Measurements from ENCODE around the gene KIF16B.

Gene KIF16B

GRCh38 chr20:16367948-16368560, 205.2 kb downstream of the KIF16B start:
- Mint-ChIP-seq H3K9me3 (no peaks in the 10 kb centered on the region), H3K4me3 (no peak overlapping the region), H3K27me3 (no peaks in the 10 kb centered on the region), H3K4me1 (ENCODE audit: low read depth) (no peaks in the 10 kb centered on the region), H3K27ac (no peak overlapping the region), H3K36me3 (ENCODE audit: low read depth) (peaks cover 72% of the 10 kb centered on the region)
- no peak for DNase-seq

DNA sequence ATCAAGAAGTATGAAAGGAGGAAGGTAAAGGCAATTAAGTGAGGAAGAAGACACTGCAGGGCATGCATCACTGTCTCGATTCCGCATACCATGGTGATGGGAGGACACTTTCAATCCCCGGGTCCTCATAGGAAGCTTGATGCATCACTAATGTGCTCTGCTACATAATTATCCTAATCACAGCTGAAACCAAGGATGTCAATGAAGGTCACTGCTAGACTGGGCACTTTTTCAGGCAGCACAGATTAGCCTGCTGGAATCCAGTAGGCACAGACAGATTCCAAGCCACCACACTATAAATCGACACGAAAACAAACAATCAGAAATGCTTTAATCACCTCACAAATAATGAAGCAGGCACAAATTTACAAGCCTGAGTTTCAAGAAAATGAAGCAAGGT, 206.7 kb downstream of the KIF16B start:
- no peaks in the 10 kb centered on the region for H3K4me1 Mint-ChIP-seq (ENCODE audit: low read depth)
- H3K27me3 Mint-ChIP-seq, result no peaks in the 10 kb centered on the region
- H3K36me3 Mint-ChIP-seq (ENCODE audit: low read depth), result peaks cover 61% of the 10 kb centered on the region
- no peak overlapping the region for H3K4me3 Mint-ChIP-seq
- no peak overlapping the region for H3K27ac Mint-ChIP-seq
- no peak for DNase-seq
- no peaks in the 10 kb centered on the region for H3K9me3 Mint-ChIP-seq

- Mint-ChIP-seq H3K9me3 (no peaks in the 10 kb centered on the region), H3K4me1 (ENCODE audit: low read depth) (no peaks in the 10 kb centered on the region), H3K4me3 (no peak overlapping the region), H3K27ac (no peak overlapping the region), H3K27me3 (no peaks in the 10 kb centered on the region), H3K36me3 (ENCODE audit: low read depth) (peaks cover 43% of the 10 kb centered on the region)
- DNase-seq, result no peak
These were observed 208.9 kb downstream of the KIF16B start for GRCh38 chr20:16364320-16364687.

GRCh38 chr20:16363506-16364319, 209.5 kb downstream of the KIF16B start:
- Mint-ChIP-seq H3K4me3 (no peak overlapping the region), H3K9me3 (no peaks in the 10 kb centered on the region), H3K36me3 (ENCODE audit: low read depth) (peaks cover 38% of the 10 kb centered on the region), H3K27ac (no peak overlapping the region), H3K4me1 (ENCODE audit: low read depth) (no peaks in the 10 kb centered on the region), H3K27me3 (no peaks in the 10 kb centered on the region)
- no peak for DNase-seq

DNA sequence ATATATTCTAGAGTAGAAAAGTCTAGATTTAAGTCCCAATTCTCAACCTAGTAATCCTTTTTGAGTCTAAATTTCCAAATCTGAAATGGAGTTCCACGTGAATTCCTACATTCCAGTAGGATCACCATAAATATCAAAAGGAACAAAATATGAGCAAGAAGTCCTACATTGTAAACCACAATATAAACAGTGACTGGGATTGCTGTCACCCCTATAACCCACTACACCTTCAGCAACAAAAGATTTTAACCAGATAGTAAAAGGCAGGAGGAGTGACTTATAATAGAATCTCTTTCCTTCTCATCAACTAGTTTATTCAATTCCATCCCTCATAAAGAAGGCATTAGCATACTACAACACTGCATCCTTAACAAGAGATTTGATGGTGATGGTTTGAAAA, 210.6 kb downstream of the KIF16B start:
- Mint-ChIP-seq H3K9me3 (no peaks in the 10 kb centered on the region), H3K4me3 (no peak overlapping the region), H3K4me1 (ENCODE audit: low read depth) (no peaks in the 10 kb centered on the region), H3K27me3 (no peaks in the 10 kb centered on the region), H3K27ac (no peak overlapping the region), H3K36me3 (ENCODE audit: low read depth) (peaks cover 31% of the 10 kb centered on the region)
- no peak for DNase-seq

- Mint-ChIP-seq H3K27ac (no peak overlapping the region), H3K36me3 (ENCODE audit: low read depth) (peaks cover 15% of the 10 kb centered on the region), H3K4me1 (ENCODE audit: low read depth) (no peaks in the 10 kb centered on the region), H3K9me3 (no peaks in the 10 kb centered on the region), H3K27me3 (no peaks in the 10 kb centered on the region), H3K4me3 (no peak overlapping the region)
- DNase-seq, result no peak
These were observed 212.6 kb downstream of the KIF16B start for GRCh38 chr20:16360668-16361067.

GRCh38 chr20:16353417-16353781, 219.8 kb downstream of the KIF16B start:
- no peaks in the 10 kb centered on the region for H3K27me3 Mint-ChIP-seq
- no peaks in the 10 kb centered on the region for H3K4me1 Mint-ChIP-seq (ENCODE audit: low read depth)
- no peaks in the 10 kb centered on the region for H3K9me3 Mint-ChIP-seq
- H3K4me3 Mint-ChIP-seq, result no peak overlapping the region
- DNase-seq, result no peak
- peaks cover 26% of the 10 kb centered on the region for H3K36me3 Mint-ChIP-seq (ENCODE audit: low read depth)
- no peak overlapping the region for H3K27ac Mint-ChIP-seq

GRCh38 chr20:16352751-16353416, 220.4 kb downstream of the KIF16B start:
- Mint-ChIP-seq H3K36me3 (ENCODE audit: low read depth) (peaks cover 27% of the 10 kb centered on the region), H3K27me3 (no peaks in the 10 kb centered on the region), H3K27ac (no peak overlapping the region), H3K4me3 (no peak overlapping the region), H3K4me1 (ENCODE audit: low read depth) (no peaks in the 10 kb centered on the region), H3K9me3 (no peaks in the 10 kb centered on the region)
- no peak for DNase-seq

DNA sequence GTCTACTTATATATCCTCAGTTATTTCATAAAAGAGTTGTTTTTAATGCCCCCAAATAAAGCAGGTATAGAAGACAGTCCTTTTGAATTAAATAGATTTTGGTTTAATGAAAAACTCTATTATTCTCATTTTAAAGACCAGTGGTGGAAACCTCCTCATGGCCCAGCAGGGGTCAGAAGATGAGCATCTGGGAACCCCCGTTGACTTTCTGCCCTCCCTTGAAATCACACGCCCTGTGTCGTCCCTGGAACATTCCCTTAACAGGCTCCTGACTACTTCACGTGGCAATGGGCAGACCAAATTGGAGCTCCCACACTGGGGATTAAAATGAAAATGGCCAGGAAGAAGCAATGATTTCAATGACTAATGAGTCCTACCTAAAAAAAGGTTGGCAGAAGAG, 220.9 kb downstream of the KIF16B start:
- no peaks in the 10 kb centered on the region for H3K4me1 Mint-ChIP-seq (ENCODE audit: low read depth)
- no peaks in the 10 kb centered on the region for H3K27me3 Mint-ChIP-seq
- H3K27ac Mint-ChIP-seq, result no peak overlapping the region
- H3K4me3 Mint-ChIP-seq, result no peak overlapping the region
- H3K36me3 Mint-ChIP-seq (ENCODE audit: low read depth), result peaks cover 27% of the 10 kb centered on the region
- H3K9me3 Mint-ChIP-seq, result no peaks in the 10 kb centered on the region
- no peak for DNase-seq

DNA sequence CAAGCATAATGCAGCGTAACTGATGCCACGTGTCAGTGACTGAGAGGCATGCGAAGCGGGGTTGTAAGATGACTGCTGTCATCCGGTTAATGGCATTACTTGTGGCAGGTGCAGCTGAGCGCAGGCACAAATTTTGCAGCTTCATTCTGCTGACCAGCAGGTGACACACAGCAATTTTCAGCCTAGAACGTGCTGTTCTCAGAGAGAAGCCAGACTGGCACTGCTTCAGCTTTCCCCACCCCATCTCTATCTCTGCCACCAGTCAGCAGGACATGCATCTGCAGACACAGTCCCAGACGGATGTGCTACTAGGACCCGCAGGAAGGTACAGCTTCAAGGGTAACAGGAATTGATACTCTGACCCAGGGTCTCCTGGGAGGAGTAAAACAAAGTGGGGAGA, 221.8 kb downstream of the KIF16B start:
- no peaks in the 10 kb centered on the region for H3K27me3 Mint-ChIP-seq
- no peak for DNase-seq

DNA sequence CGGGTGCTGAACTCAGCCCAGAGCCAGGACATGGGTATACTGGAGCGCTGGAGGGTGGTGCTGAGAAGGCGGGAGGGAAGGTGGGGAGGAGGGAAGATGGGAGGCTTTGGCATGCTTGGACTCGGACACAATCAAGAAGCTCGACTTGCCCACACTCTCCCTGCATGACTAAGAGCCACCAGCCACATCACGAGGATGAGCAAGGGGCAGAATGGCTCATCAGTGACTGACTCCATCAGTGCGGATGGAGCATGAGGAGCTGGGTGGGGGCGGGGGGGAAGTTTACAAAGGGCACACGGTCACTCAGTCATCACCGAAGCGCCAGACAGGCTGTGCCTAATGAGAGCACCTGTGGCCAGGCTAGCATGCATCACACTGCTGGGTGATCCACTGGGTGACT, 222.8 kb downstream of the KIF16B start:
- H3K9me3 Mint-ChIP-seq, result no peaks in the 10 kb centered on the region
- H3K27ac Mint-ChIP-seq, result no peak overlapping the region
- no peaks in the 10 kb centered on the region for H3K4me1 Mint-ChIP-seq (ENCODE audit: low read depth)
- H3K36me3 Mint-ChIP-seq (ENCODE audit: low read depth), result peaks cover 40% of the 10 kb centered on the region
- no peaks in the 10 kb centered on the region for H3K27me3 Mint-ChIP-seq
- no peak overlapping the region for H3K4me3 Mint-ChIP-seq
- no peak for DNase-seq

More for the DNA sequence above, 221.8 kb downstream of the KIF16B start:
- Mint-ChIP-seq H3K4me3 (no peak overlapping the region), H3K36me3 (ENCODE audit: low read depth) (peaks cover 33% of the 10 kb centered on the region), H3K9me3 (no peaks in the 10 kb centered on the region), H3K27ac (no peak overlapping the region), H3K4me1 (ENCODE audit: low read depth) (no peaks in the 10 kb centered on the region)

DNA sequence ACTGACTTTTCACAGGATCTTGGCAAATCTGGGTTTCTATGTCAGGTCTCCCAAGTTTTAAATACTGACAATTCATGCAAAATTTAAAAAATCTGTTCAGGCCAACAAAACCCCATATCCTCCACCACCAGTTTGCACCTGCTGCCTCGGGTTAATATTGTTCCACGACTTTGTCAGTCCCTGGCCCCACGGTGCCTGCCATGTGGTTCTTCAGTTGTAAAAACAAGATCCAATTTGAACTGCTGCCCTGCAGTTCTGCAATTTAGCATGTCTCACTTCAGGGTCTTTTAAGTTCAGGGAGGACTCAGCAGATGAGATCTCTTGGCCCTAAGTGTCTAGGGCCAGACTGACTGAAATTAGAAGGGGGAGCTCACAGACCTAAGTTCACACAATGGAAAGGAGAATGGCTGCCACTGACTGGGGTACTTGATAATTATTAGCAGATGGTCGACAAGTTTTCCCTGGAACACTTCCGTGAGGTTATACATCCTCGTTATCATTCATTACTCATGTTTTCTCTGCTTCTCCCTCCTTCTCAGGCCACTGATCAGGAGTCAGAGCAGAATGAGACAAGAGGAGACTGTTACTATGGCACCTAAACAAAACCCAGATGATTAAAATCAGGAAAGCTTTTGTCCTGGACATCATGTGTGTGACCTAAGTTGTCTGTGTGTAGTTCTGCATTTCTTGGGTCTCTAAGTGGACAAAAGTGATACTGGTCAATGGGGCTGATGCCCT, 223.6 kb downstream of the KIF16B start:
- Mint-ChIP-seq H3K9me3 (no peaks in the 10 kb centered on the region), H3K27me3 (no peaks in the 10 kb centered on the region), H3K27ac (no peak overlapping the region), H3K36me3 (ENCODE audit: low read depth) (peaks cover 40% of the 10 kb centered on the region), H3K4me3 (no peak overlapping the region), H3K4me1 (ENCODE audit: low read depth) (no peaks in the 10 kb centered on the region)
- no peak for DNase-seq

DNA sequence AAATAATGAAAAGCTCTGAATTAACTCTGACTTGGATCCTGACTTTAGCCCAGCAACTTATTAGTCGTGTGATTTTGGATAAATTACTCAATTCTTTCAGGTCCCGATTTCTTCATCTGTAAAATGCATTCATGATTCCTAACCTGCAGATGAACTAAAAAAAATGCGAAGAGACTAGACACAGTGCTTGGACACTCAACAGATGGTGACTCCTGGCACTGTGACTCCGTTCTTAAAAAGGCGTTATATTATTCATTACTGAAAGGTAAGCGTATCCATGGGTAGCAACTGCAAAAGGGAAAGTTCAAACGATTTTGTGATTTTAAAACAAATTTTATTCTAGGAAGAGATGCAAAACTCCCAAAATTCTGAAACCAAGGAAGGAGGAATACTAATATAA, 226.3 kb downstream of the KIF16B start:
- Mint-ChIP-seq H3K27me3 (no peaks in the 10 kb centered on the region), H3K4me3 (no peak overlapping the region), H3K36me3 (ENCODE audit: low read depth) (peaks cover 37% of the 10 kb centered on the region), H3K4me1 (ENCODE audit: low read depth) (no peaks in the 10 kb centered on the region), H3K9me3 (no peaks in the 10 kb centered on the region), H3K27ac (no peak overlapping the region)
- DNase-seq, result no peak

DNA sequence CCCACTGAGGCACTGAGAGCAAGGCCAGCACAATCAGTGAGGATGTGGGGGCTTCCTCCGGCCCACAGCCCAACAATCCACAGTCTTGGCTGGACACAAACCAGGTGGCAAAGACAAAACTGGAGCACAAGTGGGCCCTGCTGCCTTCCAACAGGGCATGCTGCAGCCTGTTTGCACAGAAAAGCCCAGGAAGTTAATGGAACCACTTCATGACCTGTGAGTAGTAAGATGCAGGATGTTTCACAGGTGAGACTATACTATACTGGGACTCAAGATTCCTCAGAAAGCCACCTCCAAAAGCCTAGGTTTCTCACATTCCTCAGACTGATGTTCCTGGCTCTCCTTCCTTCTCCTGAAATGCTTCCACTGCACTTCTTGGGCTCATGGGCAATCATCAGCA, 235.5 kb downstream of the KIF16B start:
- Mint-ChIP-seq H3K4me3 (no peak overlapping the region), H3K27me3 (no peaks in the 10 kb centered on the region), H3K9me3 (peaks cover 15% of the 10 kb centered on the region), H3K27ac (no peak overlapping the region), H3K4me1 (ENCODE audit: low read depth) (no peaks in the 10 kb centered on the region), H3K36me3 (ENCODE audit: low read depth) (peaks cover 44% of the 10 kb centered on the region)
- DNase-seq, result no peak

- DNase-seq, result no peak
- Mint-ChIP-seq H3K27ac (no peak overlapping the region), H3K36me3 (ENCODE audit: low read depth) (peaks cover 64% of the 10 kb centered on the region), H3K27me3 (no peaks in the 10 kb centered on the region), H3K9me3 (peaks cover 14% of the 10 kb centered on the region), H3K4me3 (no peak overlapping the region), H3K4me1 (ENCODE audit: low read depth) (no peaks in the 10 kb centered on the region)
These were observed 245.6 kb downstream of the KIF16B start for GRCh38 chr20:16327606-16328005.
